Inferior parietal cortex (tissue), 1 donor: Measurements from ENCODE around the gene AGPAT2.
"Not testable (repeated sequence)": the region's sequence is repeated elsewhere in the genome, so short reads cannot be mapped to it uniquely, and the experiment has no call there.

Experiments used
- DNase-seq: peaks from one replicate; pipeline ENCODE4 v3.0.0-alpha.2; 2016; ENCODE audit errors: extremely low spot score

AGPAT2 gene

DNA sequence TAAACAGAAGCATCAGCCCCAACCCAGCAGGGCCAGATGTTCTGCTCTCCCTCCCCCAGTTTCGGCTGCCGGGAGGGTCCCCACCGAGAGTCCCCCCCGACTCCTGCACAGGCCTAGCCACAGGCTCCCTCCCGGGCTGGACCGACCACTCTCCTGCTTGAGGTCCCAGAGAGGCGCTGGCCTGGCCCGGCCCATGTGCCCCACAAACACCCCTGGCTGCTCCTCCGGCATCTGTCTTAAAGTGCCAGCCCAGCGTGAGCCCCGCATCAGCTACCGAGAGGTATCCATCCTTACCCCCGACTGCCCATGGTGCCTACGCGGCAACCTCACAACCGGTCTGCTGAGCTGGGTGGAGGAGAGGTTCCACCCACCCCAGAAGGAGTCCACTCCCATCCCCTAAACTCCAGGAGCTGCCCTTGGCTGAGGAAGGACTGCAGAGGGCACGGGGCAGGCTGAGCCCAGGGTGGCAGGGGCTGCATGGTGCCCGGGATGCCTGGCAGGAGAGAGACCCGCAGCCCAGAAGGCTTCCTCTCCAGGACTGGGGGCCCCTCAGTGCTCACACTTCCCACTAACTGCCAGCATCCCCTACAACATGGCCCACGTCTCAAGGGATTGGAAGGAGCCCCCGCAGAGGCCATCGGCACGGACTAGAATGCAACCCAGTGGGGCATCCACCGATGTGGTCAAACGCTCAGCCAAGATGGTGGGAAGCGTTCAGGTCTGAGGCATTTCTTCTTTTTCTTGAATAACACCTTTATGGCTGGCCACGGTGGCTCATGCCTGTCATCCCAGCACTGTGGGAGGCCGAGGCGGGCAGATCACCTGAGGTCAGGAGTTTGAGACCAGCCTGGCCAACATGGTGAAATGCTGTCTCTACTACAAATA, 40.2 kb downstream of the AGPAT2 start:
- DNase-seq: no peak

DNA sequence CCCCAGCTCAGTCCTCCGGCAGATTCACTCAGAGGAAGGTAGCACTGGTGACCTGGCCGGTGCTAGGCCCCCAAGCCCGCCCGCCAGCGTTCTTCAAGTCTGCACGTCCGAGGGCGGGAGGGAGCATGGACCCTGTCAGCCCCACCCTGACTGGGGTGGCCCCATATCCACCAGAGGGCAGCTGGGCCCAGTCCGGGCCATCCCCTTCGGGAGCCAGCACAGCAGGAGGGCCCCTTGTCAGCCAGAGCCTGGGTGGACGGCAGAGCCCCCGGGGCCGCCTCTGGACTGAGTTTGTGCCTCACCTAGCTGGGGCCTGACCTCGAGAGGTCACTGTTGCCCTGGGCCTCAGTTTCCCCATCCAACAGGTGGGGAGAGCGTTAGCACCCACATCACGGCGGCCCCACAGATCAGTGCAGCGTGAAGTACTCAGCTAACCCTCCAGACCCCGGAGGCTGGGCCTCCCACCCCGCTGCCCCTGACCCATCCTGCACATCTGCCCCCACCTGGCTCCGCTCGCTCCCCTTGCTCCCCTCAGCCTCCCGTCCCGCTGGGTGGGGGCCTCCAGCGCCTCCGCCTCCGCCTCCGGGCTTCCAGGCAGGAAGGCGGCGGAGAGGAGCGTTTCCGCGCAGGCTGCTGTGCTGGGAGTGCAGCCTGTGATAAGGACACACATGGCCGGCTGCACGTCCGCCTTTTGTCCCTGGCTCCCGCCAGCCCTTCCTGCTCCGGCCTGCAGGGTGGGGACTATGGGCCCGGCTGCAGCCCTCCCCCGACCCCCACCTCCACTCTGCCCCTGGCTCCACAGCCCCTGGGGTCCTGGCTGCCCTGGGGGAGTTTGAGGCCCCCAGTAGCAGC, 41.1 kb downstream of the AGPAT2 start:
- DNase-seq: no peak

DNA sequence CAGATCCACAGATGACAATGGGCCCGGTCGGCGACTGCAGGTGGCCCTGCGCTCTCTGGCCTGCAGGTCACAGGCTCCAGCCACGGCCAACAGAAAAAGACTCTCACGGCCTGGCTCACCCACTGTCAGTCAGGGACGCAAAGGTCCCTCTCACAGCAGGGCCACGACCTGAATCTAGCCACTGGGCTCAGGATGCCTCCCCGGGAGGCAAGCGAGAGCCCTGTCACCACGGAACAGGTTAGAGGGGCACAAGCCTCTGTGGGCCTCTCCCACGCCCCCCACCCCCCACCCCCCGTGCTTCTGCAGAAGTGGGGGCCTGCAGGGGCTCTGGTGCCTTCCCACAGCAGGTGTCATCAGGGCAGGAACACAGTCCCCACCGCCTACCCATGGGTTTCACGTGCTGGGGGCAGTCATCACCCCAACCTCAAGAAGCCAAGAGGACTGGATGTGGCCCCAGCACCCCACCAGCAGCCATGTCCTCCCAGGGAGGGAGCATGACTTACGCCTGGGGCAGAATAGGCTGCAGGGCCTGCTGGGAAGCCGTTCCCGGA, 41.8 kb downstream of the AGPAT2 start:
- DNase-seq: no peak

GRCh38 chr9:136644593-136645351, 42.5 kb downstream of the AGPAT2 start:
- DNase-seq: no peak

DNA sequence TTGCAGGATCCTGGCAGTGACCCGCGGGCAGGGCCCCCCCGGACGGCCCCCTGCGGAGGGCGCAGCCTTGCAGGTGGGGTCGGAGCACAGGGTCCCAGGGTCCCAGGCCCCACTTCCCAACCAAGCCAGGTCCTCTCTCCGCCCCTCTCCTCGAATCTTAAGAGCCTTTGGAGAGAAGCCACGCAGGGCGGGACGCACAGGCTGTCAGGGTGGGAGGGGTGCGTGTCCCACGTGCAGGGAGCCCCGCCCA, 43.0 kb downstream of the AGPAT2 start:
- DNase-seq: no peak

DNA sequence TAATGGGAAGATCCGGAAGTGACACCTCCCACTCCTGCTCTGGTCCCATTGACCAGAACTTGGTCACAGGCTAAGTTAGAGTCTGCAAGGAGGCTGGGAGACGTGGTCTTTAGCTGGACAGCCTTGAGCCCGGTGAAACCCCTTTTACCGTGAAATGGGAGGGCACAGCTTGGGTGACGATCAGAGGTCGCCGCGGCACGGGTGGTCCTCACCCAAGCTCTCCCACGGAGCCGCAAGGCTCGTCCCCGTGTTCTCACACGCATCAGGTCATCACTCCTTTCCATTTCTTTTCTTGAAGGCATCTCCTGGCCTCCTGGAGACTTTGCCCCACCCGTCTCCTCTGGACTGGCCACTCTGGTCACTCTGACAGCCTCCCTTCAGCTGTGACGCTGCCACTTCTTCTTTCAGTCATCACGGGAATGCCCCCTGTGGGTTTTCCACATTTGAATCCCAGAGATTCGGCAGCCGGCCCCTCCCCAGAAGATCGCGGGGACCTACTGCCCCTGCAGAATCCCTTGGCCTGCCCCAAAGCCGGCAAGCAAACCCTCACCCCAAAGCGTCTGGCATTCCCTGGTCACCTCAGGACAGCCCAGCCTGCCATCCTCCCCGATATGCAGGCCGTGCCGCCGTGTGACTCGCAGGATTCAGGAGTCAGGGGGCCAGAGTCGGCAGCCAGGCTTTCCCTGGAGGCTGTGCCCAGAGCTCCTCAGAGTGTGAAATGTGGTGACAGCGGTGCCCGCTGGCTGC, 43.5 kb downstream of the AGPAT2 start:
- DNase-seq: no peak

GRCh38 chr9:136642439-136642921, 44.8 kb downstream of the AGPAT2 start:
- no peak for DNase-seq

GRCh38 chr9:136640171-136641111, 46.8 kb downstream of the AGPAT2 start:
- no peak for DNase-seq

GRCh38 chr9:136634904-136635303, 52.4 kb downstream of the AGPAT2 start:
- no peak for DNase-seq

DNA sequence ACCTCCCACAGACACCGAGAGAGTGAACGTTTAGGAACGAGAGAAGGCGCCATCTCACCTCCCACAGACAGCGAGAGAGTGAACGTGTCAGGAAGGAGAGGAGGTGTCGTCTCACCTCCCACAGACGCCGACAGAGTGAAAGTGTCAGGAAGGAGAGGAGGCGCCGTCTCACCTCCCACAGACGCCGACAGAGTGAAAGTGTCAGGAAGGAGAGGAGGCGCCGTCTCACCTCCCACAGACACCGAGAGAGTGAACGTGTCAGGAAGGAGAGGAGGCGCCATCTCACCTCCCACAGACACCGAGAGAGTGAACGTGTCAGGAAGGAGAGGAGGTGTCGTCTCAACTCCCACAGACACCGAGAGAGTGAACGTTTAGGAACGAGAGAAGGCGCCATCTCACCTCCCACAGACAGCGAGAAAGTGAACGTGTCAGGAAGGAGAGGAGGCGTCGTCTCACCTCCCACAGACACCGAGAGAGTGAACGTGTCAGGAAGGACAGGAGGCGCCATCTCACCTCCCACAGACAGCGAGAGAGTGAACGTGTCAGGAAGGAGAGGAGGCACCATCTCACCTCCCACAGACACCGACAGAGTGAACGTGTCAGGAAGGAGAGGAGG, 54.7 kb downstream of the AGPAT2 start:
- DNase-seq: not testable (repeated sequence)

DNA sequence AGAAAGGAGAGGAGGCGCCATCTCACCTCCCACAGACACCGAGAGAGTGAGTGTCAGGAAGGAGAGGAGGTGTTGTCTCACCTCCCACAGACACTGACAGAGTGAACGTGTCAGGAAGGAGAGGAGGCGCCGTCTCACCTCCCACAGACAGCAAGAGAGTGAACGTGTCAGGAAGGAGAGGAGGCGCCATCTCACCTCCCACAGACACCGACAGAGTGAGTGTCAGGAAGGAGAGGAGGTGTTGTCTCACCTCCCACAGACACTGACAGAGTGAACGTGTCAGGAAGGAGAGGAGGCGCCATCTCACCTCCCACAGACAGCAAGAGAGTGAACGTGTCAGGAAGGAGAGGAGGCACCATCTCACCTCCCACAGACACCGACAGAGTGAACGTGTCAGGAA, 55.2 kb downstream of the AGPAT2 start:
- not testable (repeated sequence) for DNase-seq

DNA sequence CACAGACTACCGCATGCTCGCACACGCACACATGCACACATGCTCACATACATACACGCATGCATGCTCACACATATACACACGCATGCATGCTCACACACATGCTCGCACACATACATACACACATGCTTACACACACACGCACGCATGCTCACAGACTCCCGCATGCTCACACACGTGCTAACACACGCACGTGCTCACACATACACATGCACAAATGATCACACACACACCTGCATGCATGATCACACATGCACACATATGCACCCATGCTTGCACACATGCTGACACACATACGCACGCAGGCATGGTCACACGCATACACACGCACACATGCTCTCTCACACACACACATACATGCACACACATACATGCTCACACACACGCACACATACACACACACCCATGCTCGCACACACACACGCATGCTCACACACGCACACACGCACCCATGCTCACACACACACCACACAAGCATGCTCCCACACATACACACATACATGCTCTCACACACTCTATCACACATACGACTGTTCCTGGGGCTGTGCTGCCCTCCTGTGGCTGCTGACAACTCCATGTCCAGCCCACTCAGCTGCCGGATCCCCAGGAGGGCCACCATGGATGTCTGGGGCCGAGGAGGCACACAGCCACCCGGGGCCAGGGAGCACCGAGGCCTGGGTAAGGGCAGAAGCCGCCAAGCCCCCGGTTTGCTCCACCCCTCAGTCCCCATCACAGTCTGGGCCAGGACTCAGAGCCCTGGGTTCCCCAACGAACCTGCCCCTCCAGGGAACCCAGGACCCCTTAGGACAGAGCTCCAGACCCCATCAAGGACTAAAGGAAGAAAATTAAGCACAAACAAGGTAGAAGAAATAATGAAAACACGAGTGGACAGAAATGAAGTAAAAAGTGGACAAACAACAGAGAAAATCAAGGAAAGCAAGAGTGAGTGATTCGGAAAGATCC, 55.9 kb downstream of the AGPAT2 start:
- peak; percentile 76 for DNase-seq

DNA sequence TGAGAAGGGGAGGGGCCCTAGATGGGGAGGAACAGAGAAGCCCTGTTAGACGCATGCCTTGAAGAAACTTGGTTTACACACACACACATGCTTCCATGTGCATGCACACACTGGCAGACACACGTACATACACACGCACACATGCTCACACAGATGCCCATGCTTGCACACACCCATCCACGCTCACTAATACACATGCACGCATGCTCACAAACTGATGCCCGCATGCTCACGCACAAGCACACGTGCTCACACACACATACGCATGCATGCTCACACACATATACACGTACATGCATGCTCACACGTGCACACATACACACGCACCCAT, 56.6 kb downstream of the AGPAT2 start:
- no peak for DNase-seq

GRCh38 chr9:136629879-136630661, 57.2 kb downstream of the AGPAT2 start:
- no peak for DNase-seq

DNA sequence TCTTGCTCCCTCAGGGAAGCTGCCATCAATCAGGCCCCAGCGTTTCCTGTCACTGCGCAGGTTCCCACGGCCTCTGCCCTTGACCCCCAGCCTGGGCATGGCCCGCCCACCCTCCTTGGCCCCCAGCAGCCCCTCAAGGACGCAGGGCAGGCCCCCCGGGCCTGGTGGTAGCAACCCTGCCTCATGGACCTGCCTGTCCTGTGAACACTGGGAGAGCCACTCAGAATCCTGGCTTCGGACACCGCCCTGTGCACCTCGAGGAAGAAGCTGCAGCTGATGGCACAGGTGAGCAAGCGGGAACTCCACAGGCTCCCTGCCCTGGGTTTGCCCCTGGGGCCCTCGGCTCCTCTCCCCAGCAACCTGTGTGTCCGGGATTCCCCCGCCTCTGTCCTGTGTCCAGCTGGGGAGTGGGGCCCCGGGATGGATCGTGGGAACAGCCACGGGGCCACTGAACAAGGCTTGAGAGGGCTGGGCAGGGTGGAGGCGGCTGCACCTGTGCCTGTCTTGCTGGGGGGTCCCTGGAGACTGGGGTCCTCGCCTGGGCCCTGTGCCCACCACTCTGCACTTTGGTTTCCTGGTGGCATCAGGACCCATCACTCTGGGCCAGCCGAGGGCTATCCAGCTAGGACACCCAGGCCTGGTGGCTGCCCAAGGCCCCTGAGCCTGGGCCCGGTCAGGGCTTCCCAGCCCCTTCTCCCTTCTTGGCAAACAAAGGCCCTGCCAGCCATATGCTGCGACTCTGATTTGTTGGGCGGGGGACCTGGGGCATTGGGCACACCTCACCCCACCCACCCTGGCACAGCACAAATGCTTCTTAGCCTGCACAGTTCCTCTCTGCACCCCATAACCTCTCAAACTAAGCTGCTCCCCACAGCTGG, 58.0 kb downstream of the AGPAT2 start:
- DNase-seq: no peak

DNA sequence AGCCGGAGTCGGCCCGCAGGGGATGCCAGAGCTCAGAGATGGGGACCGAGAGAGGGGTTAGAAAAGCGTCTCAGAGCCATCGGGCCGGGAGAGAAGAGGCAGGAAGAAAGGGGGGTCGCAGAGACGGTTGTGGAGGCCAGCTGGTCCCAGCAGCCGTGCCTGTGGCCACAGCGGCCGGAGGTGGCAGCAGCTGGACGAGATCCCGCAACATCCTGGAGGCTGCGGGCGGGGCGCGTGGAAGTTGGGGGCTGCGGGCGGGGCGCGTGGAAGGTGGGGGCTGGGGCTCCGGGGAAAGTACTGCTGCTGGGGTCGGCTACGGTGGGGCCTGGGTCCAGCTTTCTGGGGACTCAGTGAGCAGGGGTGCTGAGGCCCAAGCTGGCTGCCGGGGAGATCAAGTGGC, 59.0 kb downstream of the AGPAT2 start:
- DNase-seq: no peak

GRCh38 chr9:136627703-136628102, 59.6 kb downstream of the AGPAT2 start:
- DNase-seq: no peak
